HG03571 (cell line): ENCODE measurements around the gene HOXB6.

Experiments
- ATAC-seq: cut with Tn5 transposase; IDR thresholded peaks from one replicate; pipeline ENCODE4 v1.9.1; 2021; ENCODE audit not compliant: unreplicated experiment

The HOXB6 gene

DNA sequence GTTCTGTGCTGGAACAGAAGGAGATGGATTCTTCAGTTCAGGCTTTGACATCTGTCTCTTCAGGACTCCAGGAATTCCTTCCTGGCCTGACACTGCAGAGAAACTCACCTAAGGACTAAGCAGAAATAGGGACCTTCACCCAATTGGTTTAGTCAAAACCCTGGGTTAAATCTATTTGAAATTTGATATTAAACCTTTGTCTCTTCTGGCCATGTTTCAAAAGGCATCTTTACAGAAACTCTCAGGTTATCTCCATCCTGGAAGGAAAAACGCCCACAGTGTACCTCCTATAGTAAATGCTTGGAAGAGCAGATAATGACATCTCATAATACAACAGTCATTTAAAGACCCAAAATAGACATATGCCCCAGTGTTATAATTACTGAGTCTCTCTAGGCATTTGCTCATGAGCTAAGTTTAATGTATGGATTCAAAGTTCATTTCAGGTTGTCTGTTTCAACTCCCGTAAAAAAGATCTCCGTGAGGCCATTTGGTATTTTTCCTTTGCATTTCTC is 21.0 kb downstream of the HOXB6 start:
- ATAC-seq: no peak

DNA sequence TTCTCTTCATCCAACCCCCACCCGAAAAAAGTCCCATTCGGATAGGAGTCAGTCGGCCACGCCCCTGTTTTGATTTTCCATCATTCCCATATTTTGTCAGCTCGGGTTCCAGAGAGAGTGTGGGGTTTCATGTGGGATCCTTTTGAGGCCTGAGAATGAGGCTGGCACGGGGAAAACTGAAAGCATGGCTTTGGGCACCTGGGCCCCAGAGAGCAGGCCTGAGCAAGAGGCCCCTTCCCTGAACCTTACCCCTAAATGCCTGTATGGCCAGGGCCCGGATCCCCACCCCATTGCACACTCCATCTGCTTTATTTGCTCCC is 22.1 kb downstream of the HOXB6 start:
- ATAC-seq: no peak

DNA sequence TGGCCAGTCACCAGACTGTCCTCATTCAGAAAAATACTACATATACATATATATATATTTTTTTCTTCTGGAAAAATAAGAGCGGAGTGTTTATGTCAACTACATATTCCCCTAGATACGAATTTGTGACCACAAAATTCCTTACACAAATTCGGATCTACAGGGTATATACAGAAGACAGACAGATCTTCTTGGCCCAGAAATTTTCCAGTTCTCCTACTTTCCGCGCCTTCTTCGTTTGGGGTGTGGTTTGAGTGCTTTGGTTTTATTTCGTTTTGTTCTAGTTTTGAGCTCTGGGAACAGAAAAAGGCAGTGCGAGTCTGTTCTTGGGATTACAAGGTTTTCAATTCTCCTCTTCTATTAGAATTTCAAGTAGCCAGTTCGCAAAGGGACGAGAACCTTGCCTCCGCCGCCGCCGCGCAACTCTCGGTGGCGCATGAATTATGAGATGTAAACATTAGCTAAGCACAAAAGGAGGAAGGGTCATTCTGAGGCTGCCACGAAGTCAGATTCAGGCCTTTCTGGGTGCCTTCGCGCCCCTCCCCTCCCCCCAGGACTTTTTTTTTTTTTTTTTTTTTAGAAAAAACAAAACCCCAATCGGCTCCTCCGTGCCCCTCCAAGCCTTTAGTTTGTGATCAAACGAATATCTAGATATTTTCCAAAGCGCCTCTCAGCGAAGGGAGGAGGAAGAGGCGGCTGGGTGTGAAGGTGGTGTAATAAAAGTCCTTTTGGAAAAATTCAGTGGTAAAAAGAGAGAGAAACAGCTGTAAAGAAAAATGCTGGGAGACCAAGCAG is 24.8 kb downstream of the HOXB6 start:
- ATAC-seq: no peak

DNA sequence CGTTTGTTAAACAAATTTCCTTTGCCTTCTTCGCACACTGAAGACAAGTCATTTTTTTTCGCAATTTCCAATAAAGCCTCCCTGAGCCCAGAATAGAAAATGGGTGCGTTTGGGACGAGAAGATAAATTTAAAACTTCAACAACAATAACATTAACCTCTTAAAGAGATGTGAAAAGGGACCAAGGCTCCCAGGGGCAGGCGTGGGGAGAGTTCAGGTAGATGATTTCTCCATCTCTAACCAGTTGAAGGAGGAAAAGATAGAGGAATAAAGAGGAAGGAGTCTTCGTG is 25.4 kb downstream of the HOXB6 start:
- ATAC-seq: no peak

DNA sequence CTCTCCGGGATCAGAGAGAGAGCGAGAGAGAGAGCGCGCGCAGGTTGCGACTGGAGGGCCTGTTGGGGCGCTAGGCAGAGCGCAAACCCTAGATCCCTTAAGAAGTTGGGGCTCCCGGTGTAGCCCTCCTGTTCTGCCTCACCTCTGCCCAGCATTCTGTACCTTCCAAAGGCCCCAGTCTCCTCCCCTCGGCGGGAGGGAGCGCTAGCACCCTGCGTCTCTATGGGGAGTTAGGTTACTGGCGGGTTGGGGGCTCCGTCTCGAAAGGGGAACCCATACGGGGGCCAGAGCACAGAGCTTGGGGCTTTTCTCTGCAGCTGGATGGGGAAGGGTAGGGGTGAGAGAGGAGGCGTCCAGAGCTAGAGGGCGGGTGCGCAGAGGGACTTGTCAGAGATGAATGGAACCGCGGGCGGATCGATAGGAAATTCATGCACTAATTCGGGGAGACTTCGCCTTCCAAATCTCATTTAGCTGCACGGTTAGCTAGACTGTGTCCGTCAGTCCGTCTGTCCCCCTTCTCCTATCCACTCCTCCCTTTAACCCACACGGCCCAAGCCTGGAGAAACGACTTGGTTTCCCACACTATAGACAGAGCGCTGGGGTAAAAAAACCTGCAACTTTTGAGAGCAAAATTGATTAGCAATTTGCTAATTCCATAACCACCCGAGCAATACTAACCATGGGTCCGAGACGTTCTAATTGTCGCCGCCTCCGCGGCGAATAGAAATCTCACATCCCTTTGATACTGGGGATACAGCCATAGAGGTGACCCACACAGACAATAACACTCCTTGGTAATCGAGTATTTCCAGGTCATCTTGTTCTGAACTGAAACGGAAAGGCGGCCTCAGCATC is 25.9 kb downstream of the HOXB6 start:
- no peak for ATAC-seq

DNA sequence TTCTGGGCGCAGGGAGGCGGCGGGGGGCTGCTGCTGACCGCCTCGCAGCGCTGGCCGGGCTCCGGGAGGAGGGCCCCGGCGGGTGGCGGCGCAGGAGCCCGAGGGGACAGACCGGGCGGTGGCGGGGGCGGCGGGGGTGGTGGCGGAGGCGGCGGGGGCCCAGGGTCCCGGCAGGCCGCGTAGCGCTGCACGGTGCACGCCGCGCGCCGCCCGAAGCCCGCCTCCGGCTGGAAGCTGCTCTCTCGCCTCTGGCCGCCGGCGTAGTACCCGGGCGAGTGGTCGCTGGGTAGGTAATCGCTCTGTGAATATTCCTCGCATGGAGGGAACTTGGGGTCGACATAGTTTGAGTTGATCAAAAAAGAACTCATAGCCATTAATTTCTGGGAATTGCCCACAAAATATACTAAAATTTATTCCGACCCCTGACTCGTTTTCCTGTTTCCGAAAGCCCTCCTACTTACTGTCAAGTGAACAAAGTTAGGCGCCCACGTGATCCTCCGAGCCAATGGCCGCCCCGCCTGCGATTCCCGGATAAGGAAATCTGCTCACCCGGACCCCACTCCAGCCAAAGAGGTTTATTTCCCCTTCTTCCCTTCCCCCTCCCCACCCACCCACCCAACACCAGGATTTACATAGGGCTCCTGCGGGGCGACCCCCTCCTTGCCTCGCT is 26.7 kb downstream of the HOXB6 start, which contains the start of gene HOXB4:
Gene HOXB4, minus strand, starts transcription at position 405 of the 670 bp plus-strand sequence. Its CDS starts 31 bp downstream, at position 374.
- no peak for ATAC-seq

DNA sequence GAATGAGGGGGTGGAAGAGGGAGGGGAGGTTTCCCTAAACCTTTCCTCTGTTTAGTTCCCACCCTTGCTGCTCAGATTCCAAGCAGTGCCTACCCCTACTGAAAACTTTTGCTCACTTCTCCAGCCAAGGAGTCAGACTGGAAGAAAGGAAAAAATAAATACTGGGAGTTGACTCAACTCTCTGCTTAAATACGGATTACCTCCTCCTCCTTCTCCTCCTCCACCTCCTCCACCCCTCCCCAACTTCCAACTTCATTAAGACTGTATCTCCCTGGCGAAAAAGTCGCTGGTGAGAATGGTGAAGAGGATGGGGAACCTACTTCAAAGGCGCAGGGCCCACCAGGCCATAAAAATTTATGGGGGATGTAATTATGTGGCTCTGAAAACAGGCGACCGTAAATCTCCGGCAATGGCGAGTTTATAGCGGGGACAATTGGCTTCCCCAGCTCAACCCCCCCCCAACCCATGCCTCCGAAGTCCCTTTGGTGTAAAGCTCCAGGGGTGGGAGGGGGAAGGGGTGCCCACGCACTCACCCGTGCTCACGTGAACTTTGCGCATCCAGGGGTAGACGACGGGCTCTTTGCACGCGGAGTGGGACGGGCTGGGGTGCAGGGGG is 27.3 kb downstream of the HOXB6 start:
- no peak for ATAC-seq

DNA sequence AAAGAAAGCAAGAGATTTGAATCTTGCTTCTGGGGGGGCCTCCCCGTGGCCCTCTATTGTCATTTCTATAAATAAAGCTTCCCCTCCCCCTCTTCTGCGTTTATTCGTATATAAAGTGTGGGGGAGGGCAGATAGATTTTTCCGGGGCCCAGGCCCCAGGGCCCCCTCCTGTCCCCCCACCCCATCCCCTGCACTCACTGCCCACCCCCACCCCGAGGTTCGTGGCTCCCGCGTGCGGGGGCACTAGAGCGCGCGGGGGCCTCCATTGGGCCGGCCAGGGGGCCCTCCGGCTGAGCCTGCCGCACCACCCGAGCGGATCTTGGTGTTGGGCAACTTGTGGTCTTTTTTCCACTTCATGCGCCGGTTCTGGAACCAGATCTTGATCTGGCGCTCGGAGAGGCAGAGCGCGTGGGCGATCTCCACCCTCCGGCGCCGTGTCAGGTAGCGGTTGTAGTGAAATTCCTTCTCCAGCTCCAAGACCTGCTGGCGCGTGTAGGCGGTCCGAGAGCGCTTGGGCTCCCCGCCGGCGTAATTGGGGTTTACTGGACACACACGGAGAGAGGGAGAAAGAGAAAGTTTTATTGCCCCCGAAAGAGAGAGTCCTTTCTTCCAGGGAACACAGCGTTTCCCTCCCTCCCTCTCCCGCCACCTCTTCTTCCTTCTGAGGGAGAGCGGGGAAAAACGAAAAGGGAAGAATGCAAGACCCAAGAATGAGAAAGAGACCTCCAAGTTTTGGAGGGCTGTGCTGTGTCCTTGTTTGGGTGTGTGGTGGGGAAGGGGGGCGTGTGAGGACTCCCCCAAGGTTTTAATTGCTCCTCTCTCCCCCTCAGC is 28.1 kb downstream of the HOXB6 start:
- no peak for ATAC-seq

DNA sequence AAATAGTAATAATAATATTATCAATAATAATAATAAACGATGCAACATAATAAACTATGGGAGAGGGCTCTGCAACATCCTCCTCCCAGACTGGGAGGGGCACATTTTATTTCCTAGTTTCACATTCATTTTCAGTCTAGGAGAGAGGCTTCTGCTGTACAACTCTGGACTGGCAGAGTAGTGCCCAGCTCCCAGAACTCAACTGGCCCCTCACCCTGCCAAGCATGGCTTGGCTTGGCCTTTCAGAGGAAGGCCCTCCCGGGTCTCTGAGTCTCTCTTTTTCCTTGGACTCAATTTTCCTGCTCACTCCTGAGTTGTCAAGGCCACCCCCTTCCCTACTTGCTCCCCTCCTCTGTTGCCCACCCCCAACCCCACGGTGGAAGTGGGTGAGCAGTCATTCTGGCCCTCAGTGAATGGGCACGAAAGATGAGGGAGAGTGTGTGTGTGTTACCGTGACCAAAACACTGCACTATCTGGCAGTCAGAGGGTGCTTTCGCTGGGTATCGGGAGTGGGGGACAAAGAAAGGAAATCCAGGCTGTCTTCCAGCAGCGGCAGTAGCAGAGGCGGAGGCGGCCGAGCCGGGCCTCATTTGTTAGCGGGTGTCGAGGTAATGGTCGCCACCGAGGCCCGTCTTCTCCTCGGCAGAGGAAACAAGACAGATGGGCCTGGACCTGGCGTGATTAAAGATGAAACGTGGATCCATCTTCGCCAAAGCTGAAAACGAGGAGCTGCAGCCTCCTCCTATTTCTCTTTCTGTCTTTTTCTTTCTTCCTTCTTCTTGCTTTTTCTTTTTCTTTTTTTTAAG is 28.9 kb downstream of the HOXB6 start:
- ATAC-seq: no peak

DNA sequence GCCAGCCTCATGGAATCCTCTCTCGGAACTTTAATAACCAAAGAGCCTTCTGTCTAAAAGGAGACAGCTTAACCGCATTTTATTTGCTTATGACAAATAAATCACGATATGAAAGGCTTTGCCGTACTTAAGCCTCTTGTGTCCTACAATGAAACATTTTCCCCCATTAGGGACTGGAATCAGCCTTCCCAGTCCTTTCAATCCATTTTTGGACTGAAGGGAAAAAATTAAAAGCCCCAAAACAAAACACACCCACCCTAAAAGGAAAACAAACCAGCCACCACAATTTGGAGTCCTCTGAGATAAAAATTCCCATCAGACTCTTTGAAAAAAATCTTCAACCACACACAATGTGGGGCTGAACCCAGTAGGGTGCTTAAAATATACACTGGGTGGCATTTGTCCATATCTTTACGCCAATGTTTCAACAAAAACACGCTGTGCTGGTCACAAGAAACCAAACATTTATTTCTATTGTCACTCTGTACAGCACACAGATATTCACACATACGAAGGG is 29.7 kb downstream of the HOXB6 start:
- no peak for ATAC-seq

DNA sequence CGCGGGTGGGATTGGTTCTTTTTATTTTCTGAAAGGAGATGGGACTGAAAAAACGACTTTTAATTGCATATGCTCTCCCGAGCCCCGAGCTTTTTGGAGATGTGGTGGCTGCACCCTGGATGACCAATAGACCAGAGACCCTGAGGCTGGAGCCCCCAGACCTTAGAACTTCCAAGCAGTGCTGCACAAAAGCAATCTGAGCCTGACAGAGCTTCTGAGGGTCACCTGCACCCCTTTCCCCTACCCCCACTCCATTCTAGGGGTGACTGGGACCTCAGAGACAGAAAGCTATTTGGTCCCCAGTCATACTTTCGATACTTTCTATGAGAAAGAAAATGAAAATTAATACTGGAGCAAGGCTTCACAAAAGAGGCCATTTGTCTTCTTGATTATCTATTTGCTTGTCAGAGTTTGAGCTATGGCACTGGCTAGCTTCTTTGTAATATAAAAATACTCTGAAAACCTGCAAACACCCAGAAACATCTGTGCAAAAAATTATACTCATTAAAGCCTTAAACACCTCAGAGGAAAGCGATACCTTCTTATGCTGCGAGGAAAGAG is 30.2 kb downstream of the HOXB6 start:
- no peak for ATAC-seq

DNA sequence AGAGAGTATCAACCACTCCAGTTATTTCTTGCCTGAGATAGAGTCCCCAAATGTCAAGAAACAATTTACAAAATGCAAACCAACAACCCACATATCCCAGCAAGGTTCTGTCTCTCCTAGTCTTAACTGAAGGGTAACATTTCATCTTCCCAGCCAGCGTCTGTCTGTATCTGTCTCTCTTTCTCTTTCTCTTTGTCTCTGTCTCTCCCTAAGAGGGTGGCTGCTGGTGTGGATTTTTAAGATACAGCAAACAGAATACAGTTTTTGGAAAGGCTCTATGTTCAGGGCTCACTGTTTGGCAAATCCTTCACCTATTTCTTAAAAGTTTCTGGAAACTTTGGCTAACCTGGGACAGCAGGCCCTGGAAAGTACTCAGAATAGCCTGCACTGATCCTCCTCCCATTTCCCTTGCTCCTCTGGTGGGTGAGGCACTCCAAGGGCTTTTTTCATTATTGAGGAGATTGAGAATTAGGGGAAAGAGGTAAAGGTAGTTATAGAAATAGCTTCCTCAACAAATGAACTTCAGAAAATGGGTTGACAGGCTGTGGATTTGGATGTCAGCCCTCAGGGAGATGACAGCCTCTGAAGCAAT is 32.9 kb downstream of the HOXB6 start:
- ATAC-seq: no peak

DNA sequence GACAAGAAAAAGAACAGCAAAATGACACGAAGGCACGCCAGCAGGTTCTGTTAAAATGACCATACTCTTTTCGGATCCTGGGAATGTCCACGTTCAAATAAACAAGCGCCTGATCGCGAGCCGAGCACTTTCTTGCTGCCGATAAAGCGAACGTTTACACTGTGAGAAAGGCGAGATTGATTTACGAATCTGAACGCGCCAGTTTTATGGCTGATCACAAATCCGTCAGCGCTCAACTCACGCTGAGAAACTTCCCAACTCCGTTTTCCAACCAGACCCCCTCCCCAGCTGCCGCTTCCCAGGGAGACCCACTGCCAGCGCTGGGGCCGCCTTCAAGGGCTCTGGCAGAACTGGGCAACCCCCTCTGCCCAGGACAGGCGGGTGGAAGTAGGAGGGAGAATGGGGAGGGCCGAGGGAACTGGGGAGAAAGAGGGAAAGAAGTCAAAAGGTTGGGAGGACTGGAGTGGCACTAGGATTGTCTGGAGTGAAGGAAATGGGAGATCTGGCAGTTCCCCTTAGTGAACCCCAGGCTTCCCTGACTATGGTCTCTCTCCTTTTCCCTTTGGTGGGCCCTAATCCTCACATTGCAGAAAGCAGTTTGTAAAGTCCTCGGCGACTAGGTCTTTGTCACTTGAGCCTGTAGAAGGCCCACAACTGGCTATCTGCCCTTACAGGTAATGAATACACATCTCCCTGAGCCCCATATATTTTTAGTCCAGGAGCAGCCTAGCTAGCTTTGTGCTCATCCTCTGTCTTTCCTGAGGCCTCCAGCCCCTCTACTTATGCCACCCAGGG is 33.6 kb downstream of the HOXB6 start:
- ATAC-seq: no peak

DNA sequence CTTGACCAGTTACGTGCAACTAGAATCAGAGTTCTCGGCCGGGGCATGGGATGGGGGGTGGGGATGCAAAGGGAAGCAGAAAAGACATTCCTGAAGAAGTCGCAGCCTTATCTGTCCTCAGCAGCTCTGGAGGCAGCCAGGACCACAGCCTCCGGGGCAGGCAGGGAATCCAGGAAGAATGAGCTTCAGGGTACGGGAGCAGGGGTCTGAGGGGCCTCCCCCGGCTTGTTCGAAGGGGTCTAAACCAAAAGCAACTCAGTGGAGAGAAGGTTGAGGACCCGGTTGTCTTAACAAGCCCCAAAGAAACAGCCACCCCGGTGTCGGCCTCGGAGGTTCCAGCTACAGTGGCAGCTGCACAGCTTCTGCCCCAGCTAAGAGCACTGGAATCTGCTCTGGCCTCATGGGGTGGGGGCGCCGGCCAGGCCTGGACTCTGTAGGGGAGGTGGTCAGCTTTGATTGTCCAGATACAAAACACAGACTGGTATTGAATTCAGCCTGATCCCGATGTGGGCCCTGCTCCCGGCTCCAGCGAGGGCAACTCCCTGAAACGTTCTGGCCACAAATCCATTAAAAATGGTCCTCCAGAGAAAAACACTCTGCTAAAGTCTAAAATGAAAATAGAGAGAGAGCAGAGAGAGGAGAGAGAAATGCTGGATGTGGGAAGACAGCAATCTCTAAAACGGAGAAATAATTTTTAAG is 34.3 kb downstream of the HOXB6 start:
- no peak for ATAC-seq

DNA sequence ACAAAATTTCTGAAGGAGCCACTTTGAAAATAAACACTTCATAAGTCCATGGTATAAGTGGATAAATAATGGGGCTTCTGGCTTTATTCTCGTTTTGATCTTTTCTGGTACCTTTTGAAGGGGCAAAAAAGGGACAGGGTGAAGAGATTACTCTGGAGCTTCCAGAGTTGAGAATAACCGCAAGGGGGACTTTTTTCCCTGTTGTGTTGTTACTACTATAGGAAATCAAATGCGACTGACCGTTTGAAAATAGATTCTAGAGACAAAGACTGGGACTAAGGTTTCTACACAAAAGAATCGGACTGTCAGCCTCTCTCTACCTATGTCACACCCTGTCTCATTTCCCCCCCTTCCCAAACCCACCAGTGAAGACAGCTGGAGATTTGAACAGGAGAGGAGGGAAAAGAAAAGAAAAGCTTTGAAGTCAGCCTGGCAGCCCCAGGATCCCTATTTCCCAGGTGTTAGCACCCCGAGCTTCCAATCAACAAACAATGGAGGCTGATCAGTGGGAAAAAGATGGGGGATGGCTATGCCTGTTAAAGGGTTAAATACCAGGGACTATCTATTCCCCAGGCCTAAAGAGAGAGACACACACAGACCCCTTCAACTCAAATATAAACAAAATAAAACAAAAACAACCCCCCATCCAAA is 35.0 kb downstream of the HOXB6 start:
- ATAC-seq: no peak

DNA sequence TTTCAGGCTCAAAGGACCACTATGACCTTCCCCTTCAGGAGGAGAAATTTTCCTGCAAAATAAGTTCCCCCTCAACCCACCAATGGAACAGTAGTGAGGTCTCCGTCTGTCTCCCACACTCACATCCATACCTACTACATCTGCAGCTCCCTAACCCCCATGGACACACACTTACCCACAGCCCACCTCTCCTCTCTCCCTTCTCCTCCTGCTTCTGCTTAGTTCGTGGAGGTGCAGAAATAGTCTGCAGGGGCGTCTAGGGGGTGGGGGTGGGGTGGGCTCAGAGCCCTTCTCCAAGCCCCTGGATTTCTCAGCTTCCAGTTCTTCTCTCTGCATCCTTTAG is 35.6 kb downstream of the HOXB6 start:
- no peak for ATAC-seq
